HUES64 (cell line): ENCODE results near the gene MSI2.

Source experiments
- H3K27ac ChIP-seq: 2 replicates; pipeline ENCODE4 v1.7.0; 2013; ENCODE audit warnings: low read depth, low read length, inconsistent platforms
- H3K27me3 ChIP-seq: 2 replicates; pipeline ENCODE4 v1.6.1; 2013; ENCODE audit warnings: mild to moderate bottlenecking, low read length; ENCODE audit not compliant: insufficient read depth
- H3K36me3 ChIP-seq: 2 replicates; pipeline ENCODE4 v1.6.1; 2013; ENCODE audit warnings: mild to moderate bottlenecking, low read length; ENCODE audit not compliant: insufficient read depth
- H3K4me1 ChIP-seq: 2 replicates; pipeline ENCODE4 v1.6.1; 2013; ENCODE audit warnings: mild to moderate bottlenecking, low read length, moderate library complexity; ENCODE audit not compliant: insufficient read depth
- H3K4me3 ChIP-seq: 2 replicates; pipeline ENCODE4 v1.5.1; 2013; ENCODE audit warnings: mild to moderate bottlenecking, low read length, moderate library complexity
- H3K9ac ChIP-seq: 2 replicates; pipeline ENCODE4 v1.6.1; 2013; ENCODE audit warnings: mild to moderate bottlenecking, low read depth, low read length
- H3K9me3 ChIP-seq: 2 replicates; pipeline ENCODE4 v1.6.1; 2013; ENCODE audit warnings: low read depth, low read length; ENCODE audit not compliant: insufficient read depth
- WGBS: fragments of 150-250, 120-280 bp; methylation state at CpG from one replicate; pipeline ENCODE4 v1.1.7; 2013; ENCODE audit warnings: missing lambda C conversion rate; 5-methylcytosine and 5-hydroxymethylcytosine counted together

Gene MSI2

DNA sequence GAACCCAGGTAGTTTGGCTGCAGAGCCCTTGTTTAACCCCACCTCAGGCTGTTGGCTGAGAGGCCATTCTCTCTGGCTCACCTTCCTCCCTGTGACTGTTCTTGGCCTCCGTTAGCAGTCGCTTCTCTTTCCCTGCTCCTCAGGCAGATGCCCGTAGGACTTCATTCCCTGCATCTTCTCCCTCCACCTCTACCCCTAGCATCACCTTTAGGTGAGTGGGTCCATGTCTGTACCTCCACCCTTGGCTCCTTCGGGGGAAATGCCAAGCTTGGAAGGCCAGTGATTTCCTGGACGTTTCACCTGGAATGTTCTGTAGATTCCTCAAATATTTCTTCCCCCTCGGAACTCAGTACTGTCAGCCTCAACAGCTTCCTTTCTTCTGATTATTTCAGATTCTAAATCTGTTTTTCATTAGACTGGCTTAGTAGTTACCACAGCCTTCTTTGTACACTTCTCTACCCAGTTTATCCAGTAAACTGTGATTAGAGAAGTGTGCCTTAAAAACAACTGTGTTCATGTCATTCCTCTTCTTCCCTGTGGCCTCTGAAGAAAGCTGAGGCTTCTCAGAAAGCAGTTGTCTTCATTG lies 227.9 kb downstream of the MSI2 start:
- H3K36me3 ChIP-seq: no peaks in the 10 kb centered on the region
- no peaks in the 10 kb centered on the region for H3K27me3 ChIP-seq
- H3K27ac ChIP-seq: no peak overlapping the region
- no peak overlapping the region for H3K4me3 ChIP-seq
- peaks cover 43% of the 10 kb centered on the region for H3K4me1 ChIP-seq
- no peaks in the 10 kb centered on the region for H3K9me3 ChIP-seq
- no peak overlapping the region for H3K9ac ChIP-seq
- 89% methylated on average over 6 of the region's 6 CpGs for WGBS

DNA sequence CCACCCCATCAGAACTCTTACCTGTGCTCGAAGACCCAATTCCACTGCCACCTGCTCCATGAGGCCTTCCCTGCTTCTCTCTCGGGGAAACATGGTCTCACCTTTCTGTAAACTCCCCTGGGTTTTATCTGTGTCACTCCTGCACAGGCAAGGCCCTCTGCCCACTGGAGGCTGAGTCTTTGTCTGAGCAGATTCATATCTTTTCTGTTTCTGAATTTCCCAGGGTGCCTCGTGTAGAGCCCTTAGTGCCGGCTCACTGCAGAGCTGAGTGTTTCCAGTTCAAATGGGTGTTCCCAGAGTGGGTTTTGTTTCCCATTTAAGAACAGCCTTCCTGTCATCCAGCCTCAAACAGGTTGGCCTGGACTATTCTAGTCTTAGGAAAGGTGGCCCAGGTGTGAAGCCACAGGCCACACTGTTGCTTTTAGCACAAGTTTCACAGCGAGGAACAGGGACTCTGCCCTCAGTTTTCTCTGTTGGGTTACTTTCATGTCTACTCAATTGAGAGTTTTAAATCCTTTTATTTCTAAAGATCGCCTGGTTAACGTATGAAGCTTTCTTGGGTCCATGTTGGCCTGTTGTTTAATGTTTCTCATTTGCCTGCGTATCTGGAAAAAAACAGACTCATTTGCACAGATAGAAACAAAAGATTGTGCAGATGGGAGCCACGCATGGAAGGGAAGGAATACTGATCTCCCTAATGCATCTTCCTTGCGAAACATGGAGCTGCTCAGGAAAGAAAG lies 228.7 kb downstream of the MSI2 start:
- Histone ChIP-seq H3K27me3 (no peaks in the 10 kb centered on the region), H3K4me3 (no peak overlapping the region), H3K36me3 (no peaks in the 10 kb centered on the region), H3K9ac (no peak overlapping the region), H3K9me3 (no peaks in the 10 kb centered on the region), H3K27ac (no peak overlapping the region), H3K4me1 (peaks cover 43% of the 10 kb centered on the region)
- 94% methylated on average over 10 of the region's 10 CpGs for WGBS

DNA sequence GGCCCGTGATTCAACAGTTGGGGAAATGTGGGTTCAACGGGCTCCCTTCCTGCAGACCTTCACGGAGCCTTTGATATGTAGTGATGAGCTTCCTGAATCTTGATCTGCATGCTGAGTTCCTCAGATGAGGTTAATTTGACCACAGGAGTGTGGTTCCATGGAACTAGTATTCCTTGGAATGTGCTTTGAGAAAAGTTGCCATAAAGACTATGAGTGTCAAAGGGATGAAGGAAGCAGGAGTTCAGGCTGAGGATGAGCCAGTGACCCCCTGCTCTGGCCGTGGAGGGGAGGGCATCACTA lies 229.2 kb downstream of the MSI2 start:
- 83% methylated on average over 4 of the region's 4 CpGs for WGBS
- Histone ChIP-seq H3K27ac (no peak overlapping the region), H3K36me3 (no peaks in the 10 kb centered on the region), H3K4me3 (no peak overlapping the region), H3K9me3 (no peaks in the 10 kb centered on the region), H3K27me3 (no peaks in the 10 kb centered on the region), H3K9ac (no peak overlapping the region), H3K4me1 (peaks cover 42% of the 10 kb centered on the region)

DNA sequence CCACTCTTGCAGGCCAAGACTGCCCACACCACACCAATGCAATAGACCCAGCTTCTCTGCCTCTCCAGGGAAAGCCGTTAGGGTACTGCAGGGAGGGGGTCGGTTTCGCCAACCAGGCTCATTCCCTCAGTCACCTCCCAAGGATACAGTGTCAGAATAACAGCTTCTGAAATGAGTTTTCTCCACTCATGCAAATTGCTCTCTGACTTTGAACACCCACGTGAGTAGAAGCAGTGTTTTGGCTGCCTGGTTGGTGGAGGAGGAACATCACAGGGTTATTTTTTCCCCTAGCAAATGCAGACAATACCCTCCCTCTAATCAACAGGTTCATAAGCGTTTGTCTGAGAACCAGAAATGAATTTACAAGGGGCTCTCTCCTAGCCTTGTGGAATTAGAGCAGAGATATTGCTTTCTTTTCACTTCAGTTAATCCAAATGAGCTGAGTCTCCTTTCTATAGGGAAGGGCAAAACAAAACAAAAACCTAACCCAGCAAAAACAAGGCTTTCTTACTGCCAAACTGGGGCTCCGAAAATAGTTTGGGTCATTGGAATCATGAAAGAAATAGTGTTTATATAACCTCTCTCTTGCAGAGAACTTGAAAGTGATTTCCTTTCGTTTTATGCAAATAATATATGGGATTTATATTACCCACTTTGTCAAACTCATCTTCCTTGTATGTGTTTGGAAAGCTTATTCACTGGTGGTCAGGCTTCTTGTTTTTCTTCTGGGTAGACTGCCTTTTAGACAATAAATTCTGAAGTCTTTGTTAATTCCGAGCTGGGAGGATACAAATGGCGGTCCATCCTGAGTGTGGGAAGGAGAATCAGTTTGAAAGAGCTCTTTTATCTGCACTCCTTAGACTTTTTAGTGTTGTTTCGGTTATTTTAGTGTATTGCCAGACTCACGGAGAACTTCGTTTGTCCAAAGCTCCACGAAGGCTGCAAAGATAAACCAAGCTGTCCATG lies 229.9 kb downstream of the MSI2 start:
- no peak overlapping the region for H3K9ac ChIP-seq
- no peaks in the 10 kb centered on the region for H3K27me3 ChIP-seq
- H3K4me1 ChIP-seq: peaks cover 42% of the 10 kb centered on the region
- no peaks in the 10 kb centered on the region for H3K9me3 ChIP-seq
- no peak overlapping the region for H3K4me3 ChIP-seq
- H3K36me3 ChIP-seq: no peaks in the 10 kb centered on the region
- 81% methylated on average over 11 of the region's 13 CpGs for WGBS
- H3K27ac ChIP-seq: no peak overlapping the region

DNA sequence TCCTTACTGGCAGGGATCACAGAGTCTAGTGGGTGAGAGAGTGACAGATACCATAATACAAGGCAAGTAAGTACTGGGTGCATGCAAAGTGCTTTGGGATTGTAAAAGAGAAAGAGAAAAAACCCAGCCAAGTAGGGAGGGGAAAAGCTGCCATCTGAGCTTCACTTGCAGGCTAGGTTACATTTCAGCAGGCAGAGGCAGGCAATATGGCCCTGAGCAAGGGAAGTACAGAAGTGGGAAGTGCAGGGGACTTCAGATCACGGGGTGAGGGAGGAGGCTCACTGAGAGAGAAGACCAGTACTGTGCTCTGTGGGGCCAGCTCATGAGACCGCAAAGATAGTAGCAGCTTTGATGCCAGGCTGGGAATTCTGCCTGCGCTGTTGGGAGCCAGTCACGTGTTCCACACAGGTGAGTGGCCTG lies 230.6 kb downstream of the MSI2 start:
- H3K27ac ChIP-seq: no peak overlapping the region
- H3K4me1 ChIP-seq: peaks cover 39% of the 10 kb centered on the region
- 91% methylated on average over 4 of the region's 4 CpGs for WGBS

DNA sequence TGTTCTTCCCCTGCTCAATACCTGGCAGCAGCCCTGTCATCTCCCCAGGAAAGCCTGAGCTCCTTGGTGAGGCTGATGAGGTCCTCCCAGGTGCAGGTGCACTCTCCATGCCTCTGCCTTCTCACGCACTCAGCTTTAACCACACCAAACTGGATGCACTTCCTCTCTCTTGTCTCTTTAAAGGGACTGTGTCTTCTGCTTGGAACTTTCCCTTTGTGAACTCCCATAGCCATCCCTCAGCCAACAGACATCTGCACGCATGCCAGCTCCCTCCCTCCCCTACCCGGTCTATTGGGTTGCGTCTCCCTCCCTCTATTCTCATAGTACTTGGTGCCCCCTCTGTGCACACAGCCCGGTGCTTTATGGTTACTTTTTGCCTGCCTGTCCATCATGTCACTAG lies 231.2 kb downstream of the MSI2 start:
- Histone ChIP-seq H3K9me3 (no peaks in the 10 kb centered on the region), H3K4me3 (no peak overlapping the region), H3K4me1 (peaks cover 39% of the 10 kb centered on the region), H3K27me3 (no peaks in the 10 kb centered on the region), H3K36me3 (no peaks in the 10 kb centered on the region), H3K9ac (no peak overlapping the region), H3K27ac (no peak overlapping the region)
- 89% methylated on average over 5 of the region's 5 CpGs for WGBS

More for the DNA sequence above, 230.6 kb downstream of the MSI2 start:
- no peaks in the 10 kb centered on the region for H3K36me3 ChIP-seq
- no peaks in the 10 kb centered on the region for H3K9me3 ChIP-seq
- no peaks in the 10 kb centered on the region for H3K27me3 ChIP-seq
- H3K9ac ChIP-seq: no peak overlapping the region
- H3K4me3 ChIP-seq: no peak overlapping the region

DNA sequence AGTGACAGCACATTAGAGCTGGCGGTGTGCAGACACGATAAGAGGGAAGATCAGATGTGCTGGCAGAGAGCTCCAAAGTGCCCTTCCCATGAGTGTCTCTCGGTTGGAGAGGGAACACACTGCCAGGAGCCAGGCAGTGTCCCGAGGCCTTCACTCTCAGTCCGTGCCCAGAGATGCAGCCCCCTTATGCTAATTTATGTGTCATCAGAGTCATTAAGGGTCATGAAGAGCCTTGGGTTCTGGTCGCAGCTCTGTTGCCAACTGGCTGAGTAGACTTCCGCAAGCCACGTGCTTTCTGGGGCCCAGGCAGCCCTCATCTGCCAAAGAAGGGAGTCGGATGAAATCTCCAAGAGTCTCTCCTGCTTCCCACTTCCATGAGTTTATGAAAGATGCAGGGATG lies 232.5 kb downstream of the MSI2 start:
- no peak overlapping the region for H3K4me3 ChIP-seq
- no peak overlapping the region for H3K27ac ChIP-seq
- WGBS: 87% methylated on average over 9 of the region's 9 CpGs
- H3K9me3 ChIP-seq: no peaks in the 10 kb centered on the region
- no peak overlapping the region for H3K9ac ChIP-seq
- H3K4me1 ChIP-seq: peaks cover 38% of the 10 kb centered on the region
- no peaks in the 10 kb centered on the region for H3K36me3 ChIP-seq
- no peaks in the 10 kb centered on the region for H3K27me3 ChIP-seq

DNA sequence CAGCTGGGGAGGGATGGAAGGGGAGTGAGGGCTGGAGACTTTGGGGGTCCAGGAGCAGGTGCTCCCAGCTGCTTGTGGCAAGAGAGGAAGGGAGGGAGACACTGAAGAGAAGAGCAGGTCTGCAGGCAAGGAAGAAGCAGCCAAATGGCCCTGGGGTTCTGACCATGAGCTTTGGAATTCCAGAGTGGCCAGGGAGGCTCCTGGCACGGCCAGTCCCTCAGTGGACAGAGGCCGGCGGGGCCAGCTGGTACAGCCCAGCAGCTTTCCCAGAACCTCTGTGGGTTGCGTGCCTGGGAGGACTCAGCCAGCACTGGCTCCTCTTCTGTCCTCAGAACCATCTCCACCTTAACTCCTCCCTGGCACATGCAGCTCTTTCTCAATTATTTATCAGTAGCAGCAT lies 233.0 kb downstream of the MSI2 start:
- 94% methylated on average over 4 of the region's 4 CpGs for WGBS
- H3K4me1 ChIP-seq: peaks cover 34% of the 10 kb centered on the region

DNA sequence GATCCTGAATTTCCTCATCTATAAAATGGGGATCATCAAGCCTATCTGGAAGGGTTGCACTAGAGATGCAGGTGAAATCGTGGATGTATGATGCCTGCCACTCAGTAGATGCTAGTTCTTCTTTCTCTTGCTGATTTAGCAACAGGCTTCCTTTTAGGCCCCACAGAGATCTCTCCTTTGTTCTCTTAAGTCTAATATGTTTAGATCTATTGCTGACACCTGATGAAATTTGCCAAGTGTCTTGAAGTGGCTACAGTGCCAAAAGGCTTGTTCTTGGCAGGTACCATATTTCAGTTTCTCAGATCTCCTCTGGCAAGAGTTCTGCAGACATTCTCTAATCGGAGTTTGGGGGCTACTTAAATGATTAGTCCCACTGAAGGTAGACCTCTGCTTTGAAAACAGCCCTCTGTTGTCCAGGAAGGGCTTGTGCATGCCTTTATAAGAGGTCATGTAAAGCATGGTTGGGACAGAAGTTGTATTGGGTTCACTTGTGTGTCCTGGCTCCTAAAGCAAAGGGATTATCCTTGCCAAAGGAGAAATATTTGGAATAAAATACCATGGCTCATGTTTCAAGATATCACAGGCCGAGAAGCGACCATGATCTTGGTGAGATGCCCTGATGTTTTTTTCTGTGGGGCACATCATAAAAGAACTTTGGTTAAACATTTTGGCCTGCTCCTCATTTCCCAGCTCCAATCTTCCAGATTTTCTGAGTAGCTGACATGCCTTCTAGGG lies 234.0 kb downstream of the MSI2 start:
- H3K4me1 ChIP-seq: peaks cover 26% of the 10 kb centered on the region
- H3K27ac ChIP-seq: no peak overlapping the region
- 93% methylated on average over 4 of the region's 4 CpGs for WGBS
- H3K36me3 ChIP-seq: no peaks in the 10 kb centered on the region
- no peak overlapping the region for H3K9ac ChIP-seq
- H3K27me3 ChIP-seq: no peaks in the 10 kb centered on the region
- no peaks in the 10 kb centered on the region for H3K9me3 ChIP-seq
- H3K4me3 ChIP-seq: no peak overlapping the region

More for the DNA sequence above, 233.0 kb downstream of the MSI2 start:
- H3K9ac ChIP-seq: no peak overlapping the region
- H3K27me3 ChIP-seq: no peaks in the 10 kb centered on the region
- no peaks in the 10 kb centered on the region for H3K9me3 ChIP-seq
- H3K36me3 ChIP-seq: no peaks in the 10 kb centered on the region
- H3K4me3 ChIP-seq: no peak overlapping the region
- no peak overlapping the region for H3K27ac ChIP-seq

DNA sequence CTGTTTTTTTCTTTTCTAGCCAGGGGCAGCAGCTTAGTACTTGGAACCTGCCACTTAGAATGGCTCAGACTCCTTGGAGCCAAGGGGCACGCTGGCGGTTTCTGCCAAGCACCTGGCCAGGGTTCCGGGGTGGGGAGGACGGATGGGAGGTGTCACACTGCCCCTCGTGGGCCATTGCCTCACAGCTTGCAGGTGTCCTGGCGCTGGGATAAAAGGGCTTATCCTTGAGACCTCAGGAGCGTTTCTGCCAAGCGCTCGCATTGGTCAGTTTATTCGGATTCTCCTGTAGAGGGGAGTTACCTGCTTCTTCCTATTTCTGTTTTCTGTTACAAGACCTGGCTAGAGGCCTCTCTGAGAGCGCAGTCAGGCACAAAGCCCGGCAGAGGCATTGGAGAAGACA lies 234.6 kb downstream of the MSI2 start:
- H3K9me3 ChIP-seq: no peaks in the 10 kb centered on the region
- H3K9ac ChIP-seq: no peak overlapping the region
- H3K4me3 ChIP-seq: no peak overlapping the region
- peaks cover 20% of the 10 kb centered on the region for H3K4me1 ChIP-seq
- H3K27ac ChIP-seq: no peak overlapping the region
- H3K36me3 ChIP-seq: no peaks in the 10 kb centered on the region
- H3K27me3 ChIP-seq: no peaks in the 10 kb centered on the region
- WGBS: 77% methylated on average over 12 of the region's 12 CpGs

DNA sequence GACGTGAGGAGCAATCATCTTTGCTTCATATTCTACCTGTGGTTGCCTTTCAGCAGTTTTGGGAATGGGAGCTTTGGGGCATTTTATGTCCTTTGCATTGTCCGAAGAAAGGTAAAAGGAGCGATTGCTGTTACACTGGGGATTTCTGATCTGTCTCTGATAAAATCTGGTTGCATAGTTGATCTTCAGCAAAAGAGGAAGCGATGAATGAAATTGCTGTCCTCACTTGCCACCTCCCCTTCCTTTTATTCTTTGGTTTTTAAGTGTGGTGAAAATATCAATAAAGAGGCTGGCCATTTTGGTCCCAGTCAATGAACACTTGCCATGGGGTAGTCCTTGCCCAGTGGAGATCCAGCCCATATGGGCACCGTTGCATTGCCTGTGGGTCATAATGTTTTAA lies 236.8 kb downstream of the MSI2 start:
- no peaks in the 10 kb centered on the region for H3K9me3 ChIP-seq
- H3K36me3 ChIP-seq: no peaks in the 10 kb centered on the region
- no peak overlapping the region for H3K9ac ChIP-seq
- H3K27me3 ChIP-seq: no peaks in the 10 kb centered on the region
- H3K4me3 ChIP-seq: no peak overlapping the region
- peaks cover 12% of the 10 kb centered on the region; the same call in 1 of the 2 replicates for H3K4me1 ChIP-seq
- 93% methylated on average over 4 of the region's 5 CpGs for WGBS
- H3K27ac ChIP-seq: no peak overlapping the region
